GM18511 (cell line): ENCODE results near the gene HOXC6.
A peak's percentile ranks its signal among the peaks of the same experiment; 100 is the strongest.

ENCODE experiments used
- ATAC-seq: cut with Tn5 transposase; IDR thresholded peaks from one replicate; pipeline ENCODE4 v1.9.1; 2021; ENCODE audit warnings: mild to moderate bottlenecking, moderate library complexity; ENCODE audit not compliant: unreplicated experiment

Gene HOXC6

DNA sequence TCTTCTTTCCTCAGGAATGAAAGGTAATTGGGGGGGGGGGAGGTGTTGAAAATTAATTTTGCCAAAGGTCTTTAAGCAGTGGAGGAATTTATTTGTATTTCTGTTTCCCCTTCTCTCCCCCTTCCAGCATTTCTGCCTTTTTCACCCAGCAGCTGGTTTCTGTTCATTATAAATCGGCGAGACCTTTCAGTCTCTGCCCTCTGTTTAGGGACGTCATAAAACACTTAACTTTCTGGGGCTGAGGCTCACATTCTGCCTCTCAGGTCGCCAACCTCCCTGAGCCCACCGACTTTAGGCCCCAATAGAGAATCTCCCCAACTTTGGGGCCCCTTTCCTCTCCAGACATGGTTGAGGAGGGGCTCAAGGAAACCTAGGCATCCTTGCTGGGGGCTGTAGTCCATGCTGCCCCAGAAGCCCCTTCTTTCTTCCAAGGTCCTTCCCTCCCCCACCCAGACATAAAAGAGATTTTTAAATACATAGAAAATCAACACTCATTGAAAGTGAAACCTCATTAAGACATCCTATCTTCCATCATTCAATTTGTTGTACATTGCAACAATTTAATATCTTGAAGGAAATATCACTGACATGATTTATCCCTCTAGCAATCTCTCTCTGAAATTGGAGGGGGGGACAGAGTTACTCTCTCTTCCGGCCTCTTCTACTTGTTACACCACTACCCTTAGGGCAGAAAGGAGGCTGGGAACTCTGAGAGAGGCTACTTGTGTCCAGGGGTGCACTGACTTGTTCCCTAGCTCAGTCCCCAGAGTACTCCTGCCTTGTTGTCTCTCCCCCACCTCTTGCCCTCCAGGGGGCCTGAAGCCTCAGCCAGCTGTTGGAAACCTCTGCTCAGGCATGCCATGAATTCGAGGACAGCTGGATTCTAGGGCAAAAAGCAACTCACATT is 2.5 kb upstream of the HOXC6 start:
- ATAC-seq, result no peak

DNA sequence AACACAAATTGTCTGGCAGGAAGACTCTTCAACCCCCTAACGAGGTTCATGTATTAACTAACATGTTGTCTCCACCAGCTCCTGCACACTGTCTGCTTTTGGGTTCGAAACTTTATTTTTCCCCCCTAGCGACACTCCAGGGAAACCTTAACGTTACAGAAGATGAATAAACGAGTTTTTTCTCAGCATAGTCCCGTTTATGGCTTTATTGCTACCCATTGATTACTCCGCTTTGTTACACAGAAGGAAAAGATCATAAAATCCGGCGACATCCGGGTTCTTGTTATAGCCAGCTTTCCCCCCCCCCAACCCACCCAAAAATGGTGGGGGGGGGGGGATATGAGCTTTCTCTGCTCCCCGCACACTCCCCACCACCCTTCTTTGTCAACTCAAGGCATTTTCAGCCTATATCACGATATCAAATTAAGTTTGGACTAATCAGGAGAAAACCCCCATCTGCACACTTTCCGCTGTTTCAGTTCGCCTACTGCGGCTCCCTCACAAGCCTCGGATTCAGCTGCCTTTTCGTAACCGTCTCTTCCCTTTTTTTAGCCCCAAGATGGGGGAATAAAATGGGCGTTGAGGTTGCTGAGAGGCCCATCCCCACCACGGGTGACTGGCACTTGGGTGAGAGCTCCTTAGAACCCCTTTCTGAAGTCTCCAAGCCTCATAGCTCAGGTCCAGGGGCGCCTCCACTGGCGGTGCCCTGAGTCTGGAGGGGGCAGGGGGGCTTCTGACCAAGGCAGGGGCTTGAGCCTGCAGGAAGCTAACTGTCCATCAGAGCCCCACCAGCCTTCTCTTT is 1.4 kb upstream of the HOXC6 start:
- no peak for ATAC-seq

DNA sequence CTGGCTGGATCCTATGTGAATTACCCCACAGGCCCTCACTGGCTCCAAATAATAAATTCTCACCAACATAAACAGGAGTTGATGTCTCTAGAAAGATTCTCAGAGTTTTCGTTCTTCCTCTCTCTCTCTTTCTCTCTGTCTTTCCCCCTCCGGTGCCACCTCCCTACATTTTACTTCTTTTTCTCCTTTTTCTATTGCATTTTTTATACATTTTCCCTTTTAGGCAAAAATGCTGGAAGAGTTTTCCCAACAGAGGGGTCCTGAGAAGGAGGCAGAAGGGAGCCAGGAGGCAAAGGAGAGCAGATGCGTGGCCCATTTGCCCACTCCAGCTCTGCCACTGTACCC is 826 bp upstream of the HOXC6 start:
- ATAC-seq, result no peak

DNA sequence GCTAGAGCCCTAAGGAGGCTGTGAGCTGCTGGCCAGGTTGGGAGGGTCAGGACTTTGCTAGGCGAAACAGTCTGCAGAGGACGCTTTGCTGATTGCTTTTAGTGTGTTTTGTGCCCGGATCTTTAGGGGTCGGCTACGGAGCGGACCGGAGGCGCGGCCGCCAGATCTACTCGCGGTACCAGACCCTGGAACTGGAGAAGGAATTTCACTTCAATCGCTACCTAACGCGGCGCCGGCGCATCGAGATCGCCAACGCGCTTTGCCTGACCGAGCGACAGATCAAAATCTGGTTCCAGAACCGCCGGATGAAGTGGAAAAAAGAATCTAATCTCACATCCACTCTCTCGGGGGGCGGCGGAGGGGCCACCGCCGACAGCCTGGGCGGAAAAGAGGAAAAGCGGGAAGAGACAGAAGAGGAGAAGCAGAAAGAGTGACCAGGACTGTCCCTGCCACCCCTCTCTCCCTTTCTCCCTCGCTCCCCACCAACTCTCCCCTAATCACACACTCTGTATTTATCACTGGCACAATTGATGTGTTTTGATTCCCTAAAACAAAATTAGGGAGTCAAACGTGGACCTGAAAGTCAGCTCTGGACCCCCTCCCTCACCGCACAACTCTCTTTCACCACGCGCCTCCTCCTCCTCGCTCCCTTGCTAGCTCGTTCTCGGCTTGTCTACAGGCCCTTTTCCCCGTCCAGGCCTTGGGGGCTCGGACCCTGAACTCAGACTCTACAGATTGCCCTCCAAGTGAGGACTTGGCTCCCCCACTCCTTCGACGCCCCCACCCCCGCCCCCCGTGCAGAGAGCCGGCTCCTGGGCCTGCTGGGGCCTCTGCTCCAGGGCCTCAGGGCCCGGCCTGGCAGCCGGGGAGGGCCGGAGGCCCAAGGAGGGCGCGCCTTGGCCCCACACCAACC is 1.5 kb downstream of the HOXC6 start:
- no peak for ATAC-seq

DNA sequence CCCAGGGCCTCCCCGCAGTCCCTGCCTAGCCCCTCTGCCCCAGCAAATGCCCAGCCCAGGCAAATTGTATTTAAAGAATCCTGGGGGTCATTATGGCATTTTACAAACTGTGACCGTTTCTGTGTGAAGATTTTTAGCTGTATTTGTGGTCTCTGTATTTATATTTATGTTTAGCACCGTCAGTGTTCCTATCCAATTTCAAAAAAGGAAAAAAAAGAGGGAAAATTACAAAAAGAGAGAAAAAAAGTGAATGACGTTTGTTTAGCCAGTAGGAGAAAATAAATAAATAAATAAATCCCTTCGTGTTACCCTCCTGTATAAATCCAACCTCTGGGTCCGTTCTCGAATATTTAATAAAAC is 2.2 kb downstream of the HOXC6 start:
- no peak for ATAC-seq

DNA sequence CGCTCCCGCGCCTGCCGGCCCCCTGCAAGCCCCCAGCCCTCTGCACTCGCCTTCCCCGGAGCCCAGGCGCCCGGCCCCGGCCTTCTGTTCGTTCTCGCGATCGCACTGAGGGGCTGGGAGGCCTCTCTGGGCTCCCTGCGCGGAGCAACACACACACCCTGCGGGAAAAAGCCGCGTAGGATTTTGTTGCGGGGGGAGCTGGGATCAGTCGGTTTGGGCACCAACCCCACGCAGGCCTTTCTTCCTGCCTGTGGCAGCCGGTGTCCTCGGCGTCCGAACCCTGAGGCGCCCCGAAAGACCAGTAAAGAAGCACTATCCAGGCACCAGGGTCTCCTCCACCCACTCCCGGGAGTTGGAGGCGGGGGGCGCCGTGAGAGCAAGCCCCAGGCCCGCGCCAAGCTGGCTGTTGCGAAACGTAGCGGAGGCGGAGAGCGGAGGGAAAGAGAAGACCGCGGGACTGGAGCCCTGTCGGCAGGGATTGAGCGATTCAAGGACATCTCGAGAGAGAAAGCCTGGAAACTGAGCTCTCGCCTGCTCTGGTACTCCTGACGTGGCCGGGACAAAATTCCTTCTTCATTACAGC is 2.7 kb downstream of the HOXC6 start:
- no peak for ATAC-seq

DNA sequence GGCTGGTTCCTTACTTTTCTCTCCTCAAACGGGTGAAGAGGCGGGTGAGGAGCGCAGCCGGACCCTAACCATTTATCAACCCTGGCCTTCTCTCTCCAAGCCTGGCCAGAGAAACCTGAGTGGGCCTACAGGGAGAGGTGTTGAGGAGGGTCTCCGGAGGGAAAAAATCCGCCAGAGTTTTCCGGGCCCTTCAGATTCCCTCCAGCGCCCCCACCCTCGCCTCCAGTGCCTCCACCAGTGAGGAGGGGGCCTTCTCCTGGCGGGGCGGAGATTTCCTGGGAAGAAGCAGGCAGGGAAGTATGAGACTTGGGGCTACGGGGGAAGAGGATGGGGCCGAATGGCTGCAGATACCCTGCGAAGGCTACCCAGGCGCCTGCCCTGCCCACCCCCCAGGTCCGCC is 3.2 kb downstream of the HOXC6 start:
- no peak for ATAC-seq

DNA sequence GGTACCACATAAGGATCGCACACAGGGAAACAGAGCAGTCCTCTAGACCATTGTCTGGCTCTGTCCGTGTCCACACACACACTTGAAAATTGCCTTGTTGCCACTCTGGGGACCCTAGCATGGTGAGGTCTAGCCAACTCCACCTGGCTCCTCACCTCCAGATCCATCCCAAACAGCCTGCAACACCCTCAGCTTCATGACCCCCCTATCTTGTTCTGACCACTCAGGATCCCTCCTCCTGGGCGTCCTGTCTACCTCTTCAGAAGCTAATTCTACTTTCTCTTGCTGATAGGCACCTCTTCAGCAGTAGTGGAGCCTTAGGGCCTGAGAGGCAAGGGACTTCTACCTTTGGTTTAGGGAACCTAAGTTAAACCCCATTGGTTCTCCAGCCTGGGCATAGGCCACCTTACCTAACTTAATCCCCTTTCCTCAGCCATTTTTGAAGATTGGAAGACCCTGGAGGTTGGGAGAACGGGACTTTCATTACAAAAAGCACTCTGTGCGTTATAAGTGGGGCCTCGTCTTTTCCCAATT is 3.9 kb downstream of the HOXC6 start:
- ATAC-seq, result no peak

DNA sequence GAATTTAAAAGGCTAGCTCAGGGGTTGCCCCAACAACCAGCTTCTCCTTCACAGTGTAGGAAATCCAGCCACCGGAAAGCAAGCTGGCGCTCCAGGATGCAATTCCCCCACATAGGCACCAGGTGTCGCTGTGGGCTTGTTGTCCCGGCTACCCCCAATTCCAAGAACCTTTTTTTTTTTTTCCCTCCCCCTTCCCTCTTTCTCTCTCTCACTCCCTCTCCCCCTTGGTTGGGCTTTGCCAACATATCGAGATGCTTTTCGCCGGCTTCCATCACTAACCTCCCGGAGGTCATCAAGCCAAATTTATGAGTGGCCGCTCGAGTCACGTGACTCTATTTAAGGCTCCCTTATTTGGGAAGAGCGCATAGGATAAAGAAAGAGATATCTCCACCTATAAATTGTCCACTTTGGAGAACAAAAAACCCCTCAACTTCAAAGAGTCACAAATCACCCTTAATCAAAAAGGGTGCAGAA is 4.4 kb downstream of the HOXC6 start, which contains the start of gene HOXC5:
Gene HOXC5, plus strand, starts transcription at position 424 of the 474 bp plus-strand sequence. CDS start 73 bp downstream, outside the sequence.
- ATAC-seq, result no peak

DNA sequence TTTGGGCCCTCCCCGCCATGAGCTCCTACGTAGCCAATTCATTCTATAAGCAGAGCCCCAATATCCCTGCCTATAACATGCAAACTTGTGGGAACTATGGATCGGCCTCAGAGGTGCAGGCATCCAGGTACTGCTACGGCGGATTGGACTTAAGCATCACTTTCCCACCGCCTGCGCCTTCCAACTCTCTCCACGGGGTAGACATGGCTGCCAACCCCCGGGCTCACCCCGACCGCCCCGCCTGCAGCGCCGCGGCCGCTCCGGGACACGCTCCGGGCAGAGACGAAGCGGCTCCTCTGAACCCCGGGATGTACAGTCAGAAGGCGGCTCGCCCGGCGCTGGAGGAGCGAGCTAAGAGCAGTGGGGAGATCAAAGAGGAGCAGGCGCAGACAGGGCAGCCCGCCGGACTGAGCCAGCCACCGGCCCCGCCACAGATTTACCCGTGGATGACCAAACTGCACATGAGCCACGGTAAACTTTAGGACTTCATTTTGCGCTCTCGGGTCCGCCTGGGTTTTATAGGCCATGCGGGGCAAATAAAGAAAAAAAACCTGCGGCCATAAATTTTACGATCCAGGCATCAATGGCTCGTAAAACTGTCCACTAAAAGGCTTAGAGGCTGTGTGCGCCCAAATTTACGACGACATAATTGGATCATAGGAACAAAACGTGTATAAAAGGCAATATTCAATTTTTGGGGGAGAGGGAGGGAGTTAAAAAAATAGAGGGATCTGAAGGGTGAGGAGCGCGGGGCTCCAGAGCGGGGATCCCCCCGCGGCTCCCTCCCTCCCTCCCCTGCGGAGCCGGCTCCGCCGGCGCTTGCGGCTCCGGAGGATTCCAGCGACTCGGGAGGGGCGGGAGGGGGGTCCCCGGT is 5.1 kb downstream of the HOXC6 start:
- ATAC-seq, result no peak

DNA sequence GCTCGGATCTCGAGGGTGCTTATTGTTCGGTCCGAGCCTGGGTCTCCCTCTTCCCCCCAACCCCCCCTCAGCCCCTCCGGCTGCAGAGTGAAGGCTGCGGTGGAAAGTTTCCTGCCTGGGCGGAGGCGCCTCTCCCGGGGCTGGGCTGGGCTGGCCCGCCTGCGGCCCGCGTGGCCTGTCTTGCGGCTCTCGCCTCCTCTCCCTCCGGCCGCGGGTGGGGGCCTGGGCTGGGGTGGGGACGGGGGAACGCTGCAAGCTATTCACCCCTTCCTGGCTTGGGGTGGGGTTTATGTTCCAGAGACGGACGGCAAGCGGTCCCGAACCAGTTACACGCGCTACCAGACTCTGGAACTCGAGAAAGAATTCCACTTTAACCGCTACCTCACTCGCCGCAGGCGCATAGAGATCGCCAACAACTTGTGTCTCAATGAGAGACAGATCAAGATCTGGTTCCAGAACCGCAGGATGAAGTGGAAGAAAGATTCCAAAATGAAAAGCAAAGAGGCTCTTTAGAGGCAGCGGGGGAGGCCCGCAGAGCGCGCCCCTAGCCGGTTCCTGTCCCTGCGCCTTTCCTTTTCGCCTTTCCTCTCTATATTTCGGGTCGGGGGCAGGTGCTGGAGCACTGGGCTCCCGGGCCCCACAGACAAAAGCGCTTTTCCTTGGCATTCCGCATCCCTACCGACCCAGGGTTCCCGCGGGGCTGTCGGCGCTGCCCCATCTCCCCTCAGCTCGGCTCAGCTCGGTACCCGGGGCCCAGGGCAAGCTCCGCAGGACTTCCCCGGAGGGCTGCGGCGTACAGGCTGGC is 5.9 kb downstream of the HOXC6 start:
- no peak for ATAC-seq

DNA sequence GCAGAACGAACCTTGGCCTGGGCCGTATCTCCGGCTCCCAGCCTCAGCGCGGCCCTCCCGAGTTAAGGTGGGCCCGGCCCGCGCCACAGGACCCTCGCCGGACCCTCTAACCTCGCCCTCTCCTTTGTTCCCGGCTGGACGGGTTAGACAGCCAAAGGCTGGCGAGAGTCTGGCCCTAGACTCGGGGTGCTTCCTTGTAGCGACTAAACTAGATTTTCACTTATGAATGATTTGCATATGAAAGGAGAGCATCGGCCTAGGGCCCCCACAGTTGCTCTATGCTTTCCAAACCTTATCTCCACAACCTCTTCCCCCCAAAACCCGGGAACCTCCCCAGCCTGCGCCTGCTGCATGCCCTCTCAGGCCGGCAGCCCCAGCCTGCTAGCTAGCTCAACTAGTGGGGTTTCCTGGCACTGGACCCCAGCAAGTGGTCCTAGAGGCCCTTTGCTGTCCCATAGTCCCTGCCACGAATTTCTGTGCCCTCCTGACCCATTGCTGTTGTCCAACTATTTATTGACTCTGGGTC is 6.6 kb downstream of the HOXC6 start:
- ATAC-seq, result no peak

DNA sequence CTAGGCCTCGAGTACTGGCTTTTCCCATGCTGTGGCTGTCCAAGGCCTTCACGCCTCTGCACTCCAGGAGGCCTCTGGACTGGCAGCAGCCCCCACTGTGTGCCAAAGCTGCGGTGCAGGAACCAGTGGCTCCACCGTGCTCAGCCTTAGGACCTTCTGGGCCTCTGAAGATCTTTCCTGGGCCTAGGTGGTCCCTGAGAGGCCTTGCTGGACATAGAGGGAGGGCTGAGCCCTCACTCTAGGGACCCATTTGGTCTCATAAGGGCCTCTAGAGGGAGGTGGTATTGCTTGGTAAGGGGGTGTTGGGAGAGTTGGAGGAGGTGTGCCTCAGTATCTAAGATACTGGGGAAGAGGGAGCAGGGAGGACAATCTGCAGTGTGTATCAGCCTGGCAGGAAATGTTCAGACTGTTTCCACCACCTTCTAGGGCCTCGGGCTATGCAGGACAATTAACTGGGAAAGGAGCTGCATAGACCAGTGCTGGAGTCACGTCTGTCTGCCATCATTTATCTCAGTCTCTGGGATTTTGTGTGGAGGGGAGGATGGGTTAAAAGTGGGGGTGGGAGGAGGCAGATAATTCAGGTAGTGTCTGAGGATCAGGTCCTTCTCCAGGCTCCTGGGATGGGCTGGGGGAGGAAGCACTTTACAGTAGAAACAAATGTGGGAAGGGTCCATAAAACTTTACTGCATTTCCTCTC is 7.5 kb downstream of the HOXC6 start:
- ATAC-seq, result no peak

DNA sequence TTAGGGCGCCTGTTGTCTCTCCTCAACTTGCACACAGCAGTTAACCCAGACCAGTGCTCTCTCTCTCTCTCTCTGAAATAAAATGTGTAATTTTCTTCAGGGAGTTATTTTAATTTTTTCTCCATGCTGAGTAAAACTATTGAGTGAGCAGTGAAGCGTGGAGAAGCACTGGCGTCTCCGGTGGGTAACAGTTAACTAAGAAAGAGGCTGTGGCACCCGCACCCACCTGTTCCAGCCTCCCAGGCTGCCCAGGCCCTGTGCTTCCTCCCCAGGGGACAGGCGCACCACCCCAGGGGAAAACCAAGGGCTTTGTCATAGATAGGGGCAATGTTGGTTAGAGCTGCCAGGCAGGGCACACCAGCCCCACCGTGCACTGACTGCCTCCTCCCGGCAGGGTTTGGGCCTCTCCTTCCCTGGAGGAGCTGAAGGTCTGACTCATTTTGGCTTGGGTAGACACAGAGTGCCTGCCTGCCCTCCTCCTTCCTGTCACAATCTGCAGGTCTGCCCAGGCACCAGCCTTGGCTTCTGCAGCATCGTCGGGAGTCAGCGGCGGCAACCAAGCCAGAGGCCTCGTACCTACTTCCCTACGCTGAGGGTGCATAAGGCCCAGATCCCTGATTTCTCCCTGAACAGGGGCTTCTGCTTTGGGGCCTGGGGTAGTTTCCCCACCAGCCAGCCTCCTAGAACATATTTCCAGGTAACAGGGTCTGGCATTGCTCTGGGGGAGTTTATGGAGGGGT is 8.6 kb downstream of the HOXC6 start:
- ATAC-seq, result peak; percentile 47

DNA sequence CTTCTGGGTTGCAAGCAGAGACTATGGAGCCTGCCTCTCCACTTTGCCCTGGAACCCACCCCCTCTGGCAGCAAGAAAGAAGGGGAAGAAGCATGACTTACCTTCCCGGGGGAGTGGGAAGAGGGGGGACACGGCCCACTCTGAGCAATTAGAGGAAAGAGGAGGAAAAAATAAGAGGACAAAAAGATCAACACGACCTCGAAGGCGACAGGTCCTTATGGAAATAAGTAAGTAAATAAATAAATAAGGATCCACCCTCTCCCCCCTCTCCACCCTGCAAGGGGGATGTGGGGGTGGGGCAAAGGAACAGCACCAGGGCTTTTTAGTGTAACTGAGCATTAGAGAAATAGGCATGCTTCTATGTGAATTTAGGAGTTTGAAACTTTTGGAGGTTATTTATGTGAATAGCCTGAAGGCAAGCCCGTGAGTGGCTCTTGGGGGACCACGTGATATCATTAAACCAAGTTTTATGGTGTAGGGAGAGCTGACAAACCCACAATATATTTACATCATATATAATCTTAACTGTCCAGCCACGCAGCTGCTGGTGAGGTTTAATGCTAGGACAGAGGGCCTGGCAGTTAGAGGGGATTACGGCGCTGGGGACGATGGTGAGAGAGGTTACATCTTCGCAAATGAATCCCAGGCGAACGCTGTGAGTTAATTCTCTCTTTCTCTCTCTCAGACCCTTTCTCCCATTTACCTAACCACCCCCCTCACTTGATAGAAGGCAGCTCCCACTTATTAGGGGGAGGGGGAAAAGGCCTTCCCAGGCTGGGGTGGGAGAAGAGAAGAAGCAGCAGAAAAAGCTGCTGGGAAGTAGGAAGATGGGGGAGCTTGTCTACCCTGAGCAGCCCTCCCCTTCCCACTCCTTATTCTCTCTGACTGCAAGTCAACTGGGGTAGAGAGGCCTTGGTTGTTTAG is 9.4 kb downstream of the HOXC6 start:
- ATAC-seq, result no peak

DNA sequence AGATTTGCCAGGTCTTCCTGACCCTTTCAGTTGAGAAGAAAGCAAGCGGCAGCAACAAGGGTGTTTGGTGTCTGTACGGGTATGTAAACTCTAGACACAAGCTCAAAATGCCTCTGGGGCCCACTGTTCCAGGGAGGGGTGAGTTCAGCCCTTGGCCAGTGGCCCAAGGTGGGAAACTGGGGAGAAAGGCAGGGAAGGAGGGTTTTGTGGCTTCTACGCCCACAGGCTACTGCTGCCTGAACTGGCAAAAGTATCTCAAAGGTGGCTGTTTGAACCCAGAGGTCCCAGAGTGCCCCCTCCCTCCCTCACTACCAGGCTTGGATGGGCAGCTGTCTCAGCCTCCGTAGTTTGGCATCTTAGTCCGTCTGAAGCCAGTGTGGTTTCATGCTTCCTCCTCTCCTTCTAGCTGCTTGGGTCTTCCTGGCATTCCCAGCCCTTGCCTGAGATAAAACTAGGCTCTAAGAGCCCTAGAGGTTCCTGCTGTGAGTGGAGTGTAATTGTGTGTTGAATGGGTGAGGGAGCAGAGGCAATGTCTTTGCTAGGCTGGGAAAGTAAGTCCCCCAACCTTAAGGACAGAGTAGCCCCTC is 10.1 kb downstream of the HOXC6 start:
- no peak for ATAC-seq
